Urothelium cell line (cell line): ENCODE results near the gene TMED10.
"Not testable (repeated sequence)": the region's sequence is repeated elsewhere in the genome, so short reads cannot be mapped to it uniquely, and the experiment has no call there.

Source experiments
- DNase-seq: peaks from one replicate; pipeline ENCODE4 v3.0.0; 2011; ENCODE audit warnings: low spot score, mixed read lengths
- FAIRE-seq: peaks from 2 replicates; lab custom pipeline; 2011; peaks lifted over from hg19 to GRCh38; lab: Jason Lieb, UNC

TMED10 gene

GRCh38 chr14:75191100-75191499 lies 14.7 kb upstream of the TMED10 start:
- DNase-seq (no peak), FAIRE-seq (no peak)

- FAIRE-seq (no peak), DNase-seq (no peak)
Measured at GRCh38 chr14:75190023-75190422, 13.6 kb upstream of the TMED10 start.

DNA sequence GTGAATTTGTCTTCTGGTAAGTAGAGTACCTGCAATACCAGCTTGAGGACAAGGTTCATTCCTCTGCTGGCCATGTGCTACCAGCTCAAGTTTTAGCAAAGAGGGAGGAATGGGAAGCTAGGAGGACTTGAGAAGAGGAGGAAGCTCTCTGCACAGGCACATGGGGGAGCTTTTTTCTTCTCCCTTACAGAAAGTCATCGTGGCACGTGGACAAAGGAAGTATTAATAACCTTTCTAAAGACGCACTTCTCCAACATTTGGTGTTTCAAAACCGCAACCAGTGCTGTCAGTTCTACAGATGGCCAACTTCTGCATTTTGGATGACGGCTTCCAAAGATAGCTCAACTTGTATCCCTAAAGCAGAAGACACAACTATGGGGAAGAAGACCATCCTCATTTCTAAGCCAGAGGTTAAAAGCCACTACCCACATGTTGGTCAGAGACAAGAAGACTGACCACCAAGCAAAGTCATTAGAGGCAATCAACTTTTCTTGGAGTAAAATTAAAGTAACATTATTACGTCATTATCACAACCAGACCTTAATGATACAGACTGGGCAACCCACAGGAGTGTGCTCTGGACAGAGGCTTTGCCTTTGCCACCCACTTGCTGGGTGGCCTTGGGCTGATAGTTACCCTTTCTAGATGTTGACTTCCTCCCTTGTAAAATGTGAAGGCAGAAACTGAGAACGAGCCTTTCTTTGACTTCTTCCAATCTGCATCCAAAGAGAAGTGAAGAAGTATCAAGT lies 12.3 kb upstream of the TMED10 start:
- DNase-seq (no peak), FAIRE-seq (no peak)

DNA sequence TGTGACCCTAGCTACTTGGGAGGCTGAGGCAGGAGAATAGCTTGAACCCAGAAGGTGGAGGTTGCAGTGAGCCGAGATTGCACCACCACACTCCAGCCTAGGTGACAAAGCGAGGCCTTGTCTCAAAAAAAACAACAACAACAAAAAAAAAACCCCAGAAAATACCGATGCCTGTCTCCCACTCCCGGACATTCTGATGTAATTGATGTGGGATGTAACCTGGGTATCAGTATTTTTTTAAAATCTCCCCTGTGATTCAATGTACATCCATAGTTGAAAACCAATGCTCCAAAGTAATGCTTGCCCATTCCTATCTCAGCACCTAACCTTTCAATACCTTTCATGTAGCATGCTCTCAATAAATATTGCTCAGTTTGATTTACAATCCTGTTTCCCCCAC lies 11.7 kb upstream of the TMED10 start:
- DNase-seq (no peak), FAIRE-seq (no peak)

DNA sequence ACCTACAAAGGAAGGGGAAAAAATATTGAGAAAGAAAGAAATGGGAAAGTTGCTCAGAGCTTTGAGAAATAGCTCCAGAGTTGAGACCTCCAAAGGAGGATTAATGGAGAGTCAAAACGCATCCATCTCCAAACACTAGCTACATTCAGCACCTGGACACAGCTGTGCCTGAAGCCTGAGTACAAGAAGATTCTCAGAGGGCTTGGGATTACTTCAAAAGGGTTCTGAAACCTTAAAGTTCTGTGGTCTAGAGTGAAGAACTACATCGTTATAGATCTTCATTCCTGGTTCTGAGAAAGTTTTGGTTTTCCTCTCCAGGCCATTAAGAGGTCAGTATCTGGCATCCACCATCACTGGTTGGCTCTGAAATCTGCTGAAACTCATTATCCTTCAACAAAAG lies 10.5 kb upstream of the TMED10 start:
- FAIRE-seq = no peak
- DNase-seq = no peak

DNA sequence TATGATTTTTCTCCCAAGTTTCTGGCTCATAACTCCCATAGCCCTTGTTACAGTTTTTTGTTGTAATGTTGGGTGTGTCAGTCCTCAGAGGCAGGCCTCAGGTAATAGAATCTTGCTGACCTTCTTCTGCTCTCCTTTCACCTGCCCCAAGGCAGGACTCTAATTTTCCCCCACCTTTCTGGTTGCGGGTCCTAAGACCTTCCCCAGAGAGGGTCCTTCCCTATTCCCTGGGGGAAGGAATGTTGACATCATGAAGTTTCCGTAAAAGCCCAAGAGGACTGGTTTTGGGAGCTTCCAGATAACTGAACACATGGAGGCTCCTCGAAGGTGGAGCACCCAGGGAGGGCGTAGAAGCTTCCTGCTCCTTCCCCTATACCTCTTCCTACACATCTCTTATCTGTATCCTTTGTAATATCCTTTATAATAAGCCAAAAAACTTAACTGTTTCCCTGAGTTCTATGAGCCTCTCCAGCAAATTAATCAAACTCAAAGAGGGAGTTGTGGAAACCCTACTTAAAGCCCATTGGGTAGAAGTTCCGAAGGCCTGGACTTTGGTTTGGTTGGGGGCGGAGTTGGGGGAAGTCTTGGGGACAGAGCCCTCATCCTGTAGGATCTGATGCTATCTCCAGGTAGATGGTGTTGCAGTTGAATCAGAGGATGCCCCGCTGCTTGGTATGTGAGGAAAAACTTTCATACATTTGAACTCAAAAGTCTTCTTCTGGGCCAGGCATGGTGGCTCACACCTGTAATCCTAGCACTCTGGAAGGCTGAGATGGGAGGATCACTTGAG lies 9.0 kb upstream of the TMED10 start:
- DNase-seq (no peak), FAIRE-seq (no peak)

DNA sequence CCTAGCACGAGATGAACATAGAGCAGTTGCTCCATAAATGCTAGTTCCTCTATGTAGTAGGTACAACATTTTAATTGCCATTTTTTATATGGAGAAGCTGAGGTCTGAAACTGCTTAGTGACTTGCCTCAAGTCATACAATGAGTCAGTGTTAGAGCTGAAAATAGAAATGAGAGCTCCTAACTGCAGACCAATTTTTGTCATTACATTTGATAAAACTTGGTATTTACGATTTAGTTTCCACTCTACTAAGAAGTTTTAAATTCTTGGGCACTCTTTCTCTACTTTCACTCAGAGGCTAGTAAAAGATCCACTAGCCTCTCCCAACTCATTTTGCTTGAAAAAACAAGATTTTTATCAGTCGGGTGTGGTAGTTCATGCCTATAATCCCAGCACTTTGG lies 8.1 kb upstream of the TMED10 start:
- no peak for DNase-seq
- FAIRE-seq = no peak

DNA sequence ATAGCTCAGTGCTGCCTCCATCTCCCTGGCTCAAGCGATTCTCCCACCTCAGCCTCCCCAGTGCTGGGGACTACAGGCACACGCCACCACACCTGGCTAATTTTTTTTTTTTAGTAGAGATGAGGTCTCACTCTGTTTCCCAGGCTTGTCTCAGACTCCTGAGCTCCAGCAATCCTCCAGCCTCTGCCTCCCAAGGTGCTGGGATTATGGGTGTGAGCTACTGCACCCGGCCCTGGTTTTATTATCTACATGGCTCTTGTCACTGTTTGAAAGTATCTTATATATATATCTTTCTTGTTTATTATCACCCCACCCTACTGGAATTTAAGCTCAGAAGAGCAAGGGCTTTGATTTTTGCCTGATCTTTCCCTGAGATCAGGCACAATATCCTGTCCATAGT lies 7.6 kb upstream of the TMED10 start:
- DNase-seq = no peak
- FAIRE-seq = no peak

DNA sequence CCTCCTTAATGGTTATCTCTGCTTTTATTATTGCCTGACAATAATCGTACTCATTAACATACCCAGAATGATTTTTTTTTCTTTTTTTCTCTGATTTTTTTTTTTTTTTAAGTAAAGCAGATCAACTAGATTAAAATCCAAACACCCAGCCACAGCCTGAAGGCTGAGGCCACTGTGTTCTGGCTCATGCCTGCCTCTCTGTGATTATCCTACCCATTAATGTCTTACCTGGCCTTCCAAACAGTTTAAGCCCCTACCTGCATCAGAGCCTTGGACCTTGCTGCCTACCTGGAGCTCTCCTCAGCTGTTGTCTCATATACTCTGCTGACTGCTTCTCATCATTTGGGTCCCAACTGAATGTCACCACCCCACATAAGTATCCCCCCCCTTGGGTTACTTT lies 6.8 kb upstream of the TMED10 start:
- no peak for FAIRE-seq
- no peak for DNase-seq

DNA sequence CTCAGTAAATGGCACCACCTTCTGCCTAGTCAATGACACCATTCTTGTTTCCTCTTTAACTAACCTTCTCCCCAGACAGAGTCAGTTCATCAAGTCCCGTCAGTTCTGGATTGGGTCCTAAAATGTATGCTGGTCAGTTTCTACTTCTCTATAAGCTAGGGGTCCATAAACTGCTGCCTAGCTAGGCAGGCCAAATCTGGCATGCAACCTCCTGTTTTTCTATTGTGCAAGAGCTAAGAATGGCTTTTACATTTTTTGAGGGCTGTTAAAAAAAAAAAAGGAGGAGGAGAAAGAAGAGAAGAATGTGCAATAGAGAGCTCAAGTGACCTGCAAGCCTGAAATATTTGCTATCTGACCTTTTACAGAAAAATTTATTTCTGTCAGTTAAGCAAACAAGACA lies 6.4 kb upstream of the TMED10 start:
- no peak for FAIRE-seq
- no peak for DNase-seq

DNA sequence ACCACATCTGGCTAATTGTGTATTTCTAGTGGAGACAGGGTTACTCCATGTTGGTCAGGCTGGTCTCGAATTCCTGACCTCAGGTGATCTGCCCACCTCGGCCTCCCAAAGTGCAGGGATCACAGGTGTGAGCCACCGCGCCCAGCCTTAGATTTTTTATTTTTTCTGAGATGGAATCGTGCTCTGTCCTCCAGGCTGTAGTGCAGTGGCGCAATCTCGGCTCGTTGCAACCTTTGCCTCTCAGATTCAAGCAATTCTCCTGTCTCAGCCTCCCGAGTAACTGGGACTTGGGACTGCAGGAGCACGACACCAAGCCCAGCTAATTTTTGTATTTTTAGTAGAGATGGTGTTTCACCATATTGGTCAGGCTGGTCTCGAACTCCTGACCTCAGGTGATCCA lies 5.8 kb upstream of the TMED10 start:
- not testable (repeated sequence) for FAIRE-seq, DNase-seq

GRCh38 chr14:75181293-75182062 lies 5.1 kb upstream of the TMED10 start:
- FAIRE-seq (no peak), DNase-seq (no peak)

DNA sequence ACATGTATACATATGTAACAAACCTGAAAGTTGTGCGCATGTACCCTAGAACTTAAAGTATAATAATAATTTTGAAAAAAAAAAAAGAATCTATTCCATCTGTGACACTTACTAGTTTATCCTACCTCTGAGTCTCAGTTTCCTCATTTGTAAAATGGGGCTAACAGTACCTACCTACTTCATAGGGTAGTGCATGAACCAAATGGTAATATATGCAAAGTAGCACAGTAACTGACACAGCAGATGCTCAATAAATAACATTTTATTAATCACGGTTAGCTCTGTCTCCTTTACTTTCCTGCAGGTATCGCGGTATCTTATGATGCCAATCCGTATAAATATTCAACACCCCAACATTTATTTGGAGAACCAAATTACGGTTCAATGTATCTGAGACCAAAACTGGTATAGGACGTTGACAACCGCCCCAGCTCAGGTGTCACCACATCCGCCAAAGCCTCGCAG lies 703 bp downstream of the TMED10 start:
- FAIRE-seq = no peak
- DNase-seq = no peak

DNA sequence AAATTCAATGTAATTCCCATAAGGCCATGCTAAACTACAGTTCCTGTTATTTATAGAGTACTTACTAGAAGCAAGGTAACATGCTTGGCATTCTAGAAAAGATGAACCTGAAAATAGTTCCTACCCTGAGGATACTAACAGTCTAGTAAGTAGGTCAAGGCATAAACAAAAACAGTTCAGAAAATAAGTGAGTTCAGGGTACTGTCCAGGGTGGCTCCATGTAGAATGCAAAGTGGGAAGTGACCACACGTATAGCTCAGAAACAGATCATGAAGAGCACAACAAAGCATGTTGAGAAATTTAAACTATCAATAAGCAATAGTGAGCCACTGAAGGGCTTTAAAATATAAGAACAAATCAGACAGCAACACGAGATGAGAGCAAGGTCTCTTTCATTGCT lies 2.3 kb downstream of the TMED10 start:
- FAIRE-seq = no peak

DNA sequence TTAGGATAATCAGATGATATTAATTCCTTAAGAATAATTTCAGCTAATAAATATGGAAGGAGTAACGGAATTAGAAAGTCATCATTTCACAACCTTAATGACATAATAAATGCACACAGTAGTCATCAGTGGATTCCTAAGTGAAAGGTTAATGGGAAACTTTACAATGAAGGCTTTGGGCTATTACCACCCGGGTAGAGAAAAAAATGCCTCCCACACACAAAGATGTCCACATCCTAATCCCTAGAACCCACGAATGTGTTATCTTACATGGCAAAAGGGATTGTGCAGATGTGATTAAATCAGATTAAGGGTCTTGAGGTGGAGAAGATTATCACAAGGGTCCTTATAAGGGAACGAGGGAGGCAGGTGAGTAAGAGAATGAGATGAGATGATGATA lies 5.6 kb downstream of the TMED10 start:
- FAIRE-seq = no peak
- no peak for DNase-seq

More for the DNA sequence above, 2.3 kb downstream of the TMED10 start:
- no peak for DNase-seq

- no peak for DNase-seq
- FAIRE-seq = no peak
Measured at GRCh38 chr14:75168586-75169335, 7.7 kb downstream of the TMED10 start.

- DNase-seq (no peak), FAIRE-seq (no peak)
Measured at GRCh38 chr14:75167325-75167724, 9.1 kb downstream of the TMED10 start.

DNA sequence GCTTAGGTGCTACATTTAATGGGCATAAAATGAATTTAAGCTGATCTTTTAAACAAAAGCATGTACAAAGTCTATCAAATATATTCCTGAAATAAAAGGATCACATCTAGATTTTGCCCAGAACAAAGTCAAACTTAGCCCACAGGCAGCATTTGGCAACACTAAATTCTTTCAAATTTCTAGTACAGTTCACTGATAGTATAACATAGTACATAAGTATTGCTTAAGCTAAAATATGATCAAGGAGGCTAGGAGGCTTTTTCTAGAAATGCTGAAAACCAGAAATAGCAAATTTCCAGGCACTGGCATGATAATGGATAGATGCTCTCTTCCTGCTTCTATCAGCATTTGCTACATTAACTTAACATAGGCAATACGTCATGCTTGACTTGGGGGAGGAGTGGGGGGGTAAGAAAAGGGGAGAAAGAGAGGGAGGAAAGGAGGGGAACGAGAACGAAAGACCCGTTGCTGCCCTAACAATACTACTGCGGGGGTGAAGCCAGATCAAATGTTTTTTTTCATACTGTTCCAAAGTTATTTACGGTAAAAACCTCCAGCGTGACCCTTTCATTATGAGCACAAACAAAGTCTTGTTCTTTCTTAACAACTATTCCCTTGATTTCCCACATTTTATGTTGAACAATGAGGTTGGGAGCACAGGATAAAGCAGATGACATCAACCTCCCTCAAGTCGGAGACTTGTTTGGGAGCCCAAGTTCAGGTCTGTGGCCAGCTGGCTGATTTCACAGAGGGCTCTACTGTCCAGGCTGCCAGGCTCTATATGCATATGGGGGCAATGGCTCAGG lies 10.6 kb downstream of the TMED10 start:
- no peak for DNase-seq
- FAIRE-seq = peak; percentile 59

DNA sequence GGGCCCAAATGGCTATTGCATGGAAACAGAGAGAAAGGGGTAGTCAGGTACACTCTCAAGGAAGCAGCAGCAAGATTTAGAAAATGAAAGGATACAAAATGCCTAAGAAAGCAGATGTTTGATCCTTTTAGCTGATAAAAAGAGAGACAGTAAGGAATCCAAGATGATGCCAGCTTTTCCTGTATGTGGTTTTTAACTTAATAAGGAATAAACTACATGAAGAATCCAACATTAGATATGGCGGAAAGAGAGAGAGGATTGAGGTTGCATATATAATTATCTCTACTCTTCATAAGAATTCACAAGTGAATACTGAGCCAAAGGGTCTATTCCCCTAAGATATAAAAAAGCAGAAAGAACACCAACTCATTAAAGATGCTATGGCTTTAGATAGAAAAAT lies 11.6 kb downstream of the TMED10 start:
- no peak for DNase-seq
- no peak for FAIRE-seq

- no peak for FAIRE-seq
- no peak for DNase-seq
Measured at GRCh38 chr14:75163677-75164076, 12.7 kb downstream of the TMED10 start.
